22Rv1 (cell line): ENCODE data around the gene MAP2K7.

Experiments
- H3K27ac ChIP-seq: fragments of 450-650 bp; 2 replicates; pipeline ENCODE4 v1.5.1; 2017
- CTCF ChIP-seq: fragments of 450-650 bp; IDR thresholded peaks from 2 replicates; pipeline ENCODE4 v1.5.1; 2017; ENCODE audit warnings: mild to moderate bottlenecking
- ZFX ChIP-seq: fragments of 450-650 bp; IDR thresholded peaks from 2 replicates; pipeline ENCODE4 v1.6.1; 2017; ENCODE audit warnings: antibody characterized with exemption, borderline replicate concordance

Gene MAP2K7

GRCh38 chr19:7928741-7929701 is 25.3 kb downstream of the MAP2K7 start:
- TF ChIP-seq ZFX (no peak), CTCF (peak; percentile 39)
- H3K27ac ChIP-seq = peak overlapping the region; percentile 97

GRCh38 chr19:7930030-7930429 is 26.4 kb downstream of the MAP2K7 start:
- H3K27ac ChIP-seq = peak overlapping the region; percentile 25; the same call in 1 of the 2 replicates

- TF ChIP-seq ZFX (no peak), CTCF (no peak)
- H3K27ac ChIP-seq = peak overlapping the region; percentile 25; the same call in 1 of the 2 replicates
Measured at GRCh38 chr19:7930765-7931164, 27.1 kb downstream of the MAP2K7 start.

GRCh38 chr19:7931221-7932061 is 27.8 kb downstream of the MAP2K7 start:
- peak overlapping the region; percentile 25; the same call in 1 of the 2 replicates for H3K27ac ChIP-seq
- TF ChIP-seq ZFX (no peak), CTCF (no peak)

- H3K27ac ChIP-seq = no peak overlapping the region
- no peak for TF ChIP-seq ZFX
- TF ChIP-seq CTCF = no peak
Measured at GRCh38 chr19:7932276-7932929, 28.7 kb downstream of the MAP2K7 start.

GRCh38 chr19:7932930-7933300 is 29.2 kb downstream of the MAP2K7 start:
- no peak overlapping the region for H3K27ac ChIP-seq
- no peak for TF ChIP-seq CTCF
- TF ChIP-seq ZFX = no peak

GRCh38 chr19:7933411-7933810 is 29.7 kb downstream of the MAP2K7 start:
- peak; percentile 42 for TF ChIP-seq CTCF
- no peak for TF ChIP-seq ZFX
- H3K27ac ChIP-seq = no peak overlapping the region
